ENCODE data around the gene KRTAP4-16.
"Not testable (repeated sequence)": the region's sequence is repeated elsewhere in the genome, so short reads cannot be mapped to it uniquely, and the experiment has no call there.

The KRTAP4-16 gene
- total RNA-seq: 0 reads per million in 9 experiments

GRCh38 chr17:41101586-41102259 lies at the start of gene KRTAP4-16:
KRTAP4-16 (minus strand) TSS chr17:41102209; CDS start chr17:41102209, 0 bp downstream.
- Mint-ChIP-seq H3K27me3 (peaks cover 35 to 45% of the 10 kb centered on the region in 2 donors), H3K27ac (no peak within 1 kb of the TSS), H3K9me3 (no peaks in the 10 kb centered on the region), H3K36me3 (ENCODE audit: insufficient read depth) (no peaks in the 10 kb centered on the region), H3K4me1 (ENCODE audit: low read depth in 2 of 2) (peaks cover 0 to 3% of the 10 kb centered on the region in 2 donors), H3K4me3 (no peak within 1 kb of the TSS)
- ATAC-seq (replicated peaks): no peak
- no peak for DNase-seq

- Mint-ChIP-seq H3K4me3 (no peak overlapping the region), H3K27ac (no peak overlapping the region), H3K9me3 (no peaks in the 10 kb centered on the region), H3K36me3 (ENCODE audit: insufficient read depth) (peaks cover 3% of the 10 kb centered on the region), H3K27me3 (peaks cover 33 to 42% of the 10 kb centered on the region in 2 donors), H3K4me1 (ENCODE audit: low read depth in 2 of 2) (peaks cover 0 to 2% of the 10 kb centered on the region in 2 donors)
- DNase-seq (no peak), ATAC-seq (replicated peaks) (no peak)
Observed at GRCh38 chr17:41151525-41151924, 49.5 kb upstream of the KRTAP4-16 start.

DNA sequence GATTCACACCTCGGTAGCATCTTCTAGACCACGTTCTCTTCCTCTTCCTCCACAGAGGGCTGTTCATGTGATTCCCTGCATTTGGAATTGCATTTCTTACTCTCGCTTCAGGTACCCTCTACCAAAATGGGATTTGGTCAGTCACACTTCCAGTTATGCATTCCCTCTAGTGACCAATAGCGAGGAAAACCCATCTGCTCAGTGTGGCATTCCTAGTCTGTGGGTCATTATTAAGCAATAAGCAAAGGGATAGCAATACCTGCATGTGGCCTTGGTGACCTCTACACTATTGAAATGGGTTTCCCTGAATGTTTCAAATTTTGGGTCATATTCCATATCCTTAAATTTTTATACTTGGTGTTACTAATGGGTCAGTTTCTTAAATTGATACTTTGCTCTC lies 48.0 kb upstream of the KRTAP4-16 start:
- Mint-ChIP-seq H3K27me3 (peaks cover 30% of the 10 kb centered on the region in 2 donors), H3K36me3 (ENCODE audit: insufficient read depth) (peaks cover 3% of the 10 kb centered on the region), H3K4me3 (no peak overlapping the region), H3K4me1 (ENCODE audit: low read depth in 2 of 2) (peaks cover 0 to 2% of the 10 kb centered on the region in 2 donors), H3K9me3 (no peaks in the 10 kb centered on the region), H3K27ac (no peak overlapping the region)
- DNase-seq (no peak), ATAC-seq (replicated peaks) (no peak)

DNA sequence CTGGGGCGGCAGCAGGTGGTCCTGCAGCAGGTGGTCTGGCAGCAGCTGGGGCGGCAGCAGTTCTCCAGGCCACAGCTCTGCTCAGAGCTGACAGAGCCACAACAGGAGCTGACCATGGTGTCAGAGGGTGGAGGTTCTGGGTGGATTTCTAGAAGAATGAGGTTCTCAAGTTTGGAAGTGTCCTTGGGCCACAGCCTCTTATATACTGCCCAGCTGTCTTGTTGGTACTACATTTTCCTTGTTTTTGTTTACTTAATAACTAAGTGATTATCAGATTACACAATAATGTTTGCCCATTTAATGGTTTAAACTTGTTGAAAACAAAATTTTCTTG lies 47.6 kb upstream of the KRTAP4-16 start, which contains the start of gene KRTAP4-5:
Gene KRTAP4-5, minus strand, starts transcription at position 174 of the 334 bp plus-strand sequence. Its CDS starts 58 bp downstream, at position 116.
- H3K4me1 Mint-ChIP-seq (ENCODE audit: low read depth in 2 of 2): peaks cover 0 to 2% of the 10 kb centered on the region in 2 donors
- peaks cover 28 to 29% of the 10 kb centered on the region in 2 donors for H3K27me3 Mint-ChIP-seq
- peaks cover 3% of the 10 kb centered on the region for H3K36me3 Mint-ChIP-seq (ENCODE audit: insufficient read depth)
- H3K27ac Mint-ChIP-seq: no peak within 1 kb of the TSS
- DNase-seq: no peak
- no peak for ATAC-seq (replicated peaks)
- no peak within 1 kb of the TSS for H3K4me3 Mint-ChIP-seq
- H3K9me3 Mint-ChIP-seq: no peaks in the 10 kb centered on the region

- not testable (repeated sequence) for H3K27ac Mint-ChIP-seq; ATAC-seq (replicated peaks); H3K4me3 Mint-ChIP-seq; H3K4me1 Mint-ChIP-seq (ENCODE audit: low read depth in 2 of 2); DNase-seq; H3K36me3 Mint-ChIP-seq (ENCODE audit: insufficient read depth); H3K9me3 Mint-ChIP-seq
- peaks cover 23 to 24% of the 10 kb centered on the region in 2 donors for H3K27me3 Mint-ChIP-seq
Observed at GRCh38 chr17:41148971-41149651, 47.1 kb upstream of the KRTAP4-16 start.

GRCh38 chr17:41147531-41148204 lies 45.7 kb upstream of the KRTAP4-16 start:
- H3K36me3 Mint-ChIP-seq (ENCODE audit: insufficient read depth): peaks cover 3% of the 10 kb centered on the region
- no peak for ATAC-seq (replicated peaks)
- peaks cover 4 to 11% of the 10 kb centered on the region in 2 donors for H3K9me3 Mint-ChIP-seq
- DNase-seq: no peak
- peaks cover 0 to 2% of the 10 kb centered on the region in 2 donors for H3K4me1 Mint-ChIP-seq (ENCODE audit: low read depth in 2 of 2)
- H3K27me3 Mint-ChIP-seq: peaks cover 12 to 16% of the 10 kb centered on the region in 2 donors
- H3K4me3 Mint-ChIP-seq: no peak overlapping the region
- no peak overlapping the region for H3K27ac Mint-ChIP-seq

- Mint-ChIP-seq H3K27ac (no peak overlapping the region), H3K4me1 (ENCODE audit: low read depth in 2 of 2) (peaks cover 0 to 2% of the 10 kb centered on the region in 2 donors), H3K36me3 (ENCODE audit: insufficient read depth) (peaks cover 3% of the 10 kb centered on the region), H3K9me3 (peaks cover 4 to 15% of the 10 kb centered on the region in 2 donors), H3K27me3 (peaks cover 20 to 23% of the 10 kb centered on the region in 2 donors), H3K4me3 (no peak overlapping the region)
- no peak for DNase-seq
- no peak for ATAC-seq (replicated peaks)
Observed at GRCh38 chr17:41145261-41145660, 43.3 kb upstream of the KRTAP4-16 start.

- H3K27ac Mint-ChIP-seq: no peak overlapping the region
- peaks cover 24% of the 10 kb centered on the region in 2 donors for H3K27me3 Mint-ChIP-seq
- peaks cover 0 to 2% of the 10 kb centered on the region in 2 donors for H3K4me1 Mint-ChIP-seq (ENCODE audit: low read depth in 2 of 2)
- DNase-seq: no peak
- no peak overlapping the region for H3K4me3 Mint-ChIP-seq
- peaks cover 4 to 17% of the 10 kb centered on the region in 2 donors for H3K9me3 Mint-ChIP-seq
- H3K36me3 Mint-ChIP-seq (ENCODE audit: insufficient read depth): peaks cover 3% of the 10 kb centered on the region
- no peak for ATAC-seq (replicated peaks)
Observed at GRCh38 chr17:41144846-41145245, 42.8 kb upstream of the KRTAP4-16 start.

DNA sequence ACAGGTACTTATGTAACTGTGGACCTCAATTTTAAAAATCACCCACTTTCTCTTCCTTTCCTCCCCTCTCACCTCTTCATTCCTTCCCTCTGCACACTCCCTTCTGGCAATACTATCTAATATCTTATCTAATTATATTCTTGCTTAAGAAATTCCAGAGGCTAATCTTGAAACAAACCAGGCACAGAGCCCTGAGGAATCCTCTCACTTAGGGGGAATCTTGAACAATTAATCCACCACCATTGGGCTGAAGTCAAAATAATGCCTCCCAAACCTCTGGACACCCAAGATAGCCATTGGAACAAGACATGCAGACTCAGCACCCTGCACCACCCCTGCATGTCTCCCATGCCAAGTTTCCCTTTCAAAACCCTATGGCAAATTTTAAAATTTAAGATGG lies 39.4 kb upstream of the KRTAP4-16 start:
- H3K9me3 Mint-ChIP-seq: peaks cover 6 to 22% of the 10 kb centered on the region in 2 donors
- no peak for ATAC-seq (replicated peaks)
- H3K36me3 Mint-ChIP-seq (ENCODE audit: insufficient read depth): no peaks in the 10 kb centered on the region
- H3K27ac Mint-ChIP-seq: no peak overlapping the region
- no peak overlapping the region for H3K4me3 Mint-ChIP-seq
- no peak for DNase-seq
- no peaks in the 10 kb centered on the region for H3K4me1 Mint-ChIP-seq (ENCODE audit: low read depth in 2 of 2)
- peaks cover 18 to 34% of the 10 kb centered on the region in 2 donors for H3K27me3 Mint-ChIP-seq

GRCh38 chr17:41140360-41141131 lies 38.5 kb upstream of the KRTAP4-16 start, which contains the start of gene KRTAP4-6:
KRTAP4-6 (minus strand) TSS chr17:41140544; CDS start chr17:41140487, 57 bp downstream.
- no peaks in the 10 kb centered on the region for H3K4me1 Mint-ChIP-seq (ENCODE audit: low read depth in 2 of 2)
- no peaks in the 10 kb centered on the region for H3K36me3 Mint-ChIP-seq (ENCODE audit: insufficient read depth)
- ATAC-seq (replicated peaks) (no peak), DNase-seq (no peak)
- peaks cover 13 to 34% of the 10 kb centered on the region in 2 donors for H3K27me3 Mint-ChIP-seq
- peaks cover 6 to 22% of the 10 kb centered on the region in 2 donors for H3K9me3 Mint-ChIP-seq
- no peak within 1 kb of the TSS for H3K27ac Mint-ChIP-seq
- no peak within 1 kb of the TSS for H3K4me3 Mint-ChIP-seq

DNA sequence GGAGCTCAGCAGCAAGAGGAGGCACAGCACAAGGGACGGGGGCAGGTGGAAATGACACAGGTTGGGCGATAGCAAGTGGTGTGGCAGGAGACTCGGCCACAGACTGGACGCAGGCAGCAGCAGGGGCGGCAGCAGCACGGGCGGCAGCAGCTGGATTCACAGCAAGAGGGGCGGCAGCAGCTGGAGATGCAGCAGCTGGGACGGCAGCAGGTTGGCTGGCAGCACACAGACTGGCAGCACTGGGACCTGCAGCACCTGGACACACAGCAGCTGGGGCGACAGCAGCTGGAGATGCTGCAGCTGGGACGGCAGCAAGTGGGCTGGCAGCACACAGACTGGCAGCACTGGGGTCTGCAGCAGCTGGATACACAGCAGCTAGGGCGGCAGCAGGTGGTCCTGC lies 37.9 kb upstream of the KRTAP4-16 start:
- H3K4me1 Mint-ChIP-seq (ENCODE audit: low read depth in 2 of 2); DNase-seq; H3K36me3 Mint-ChIP-seq (ENCODE audit: insufficient read depth); H3K27ac Mint-ChIP-seq; ATAC-seq (replicated peaks); H3K4me3 Mint-ChIP-seq: not testable (repeated sequence)
- Mint-ChIP-seq H3K27me3 (peaks cover 13 to 34% of the 10 kb centered on the region in 2 donors), H3K9me3 (peaks cover 6 to 22% of the 10 kb centered on the region in 2 donors)

- Mint-ChIP-seq H3K9me3 (no peaks in the 10 kb centered on the region), H3K4me3 (peak overlapping the region; percentile 17 to 54), H3K36me3 (ENCODE audit: insufficient read depth) (no peaks in the 10 kb centered on the region), H3K27me3 (peaks cover 0 to 12% of the 10 kb centered on the region in 2 donors), H3K4me1 (ENCODE audit: low read depth in 2 of 2) (peaks cover 11 to 13% of the 10 kb centered on the region in 2 donors), H3K27ac (peak overlapping the region; percentile 27 to 52)
- no peak for DNase-seq
- peak; percentile 72 for ATAC-seq (replicated peaks)
Observed at GRCh38 chr17:41133880-41134735, 32.1 kb upstream of the KRTAP4-16 start.

Measured in effector memory CD8-positive, alpha-beta T cell (primary cell).